Gastrocnemius medialis (tissue), 4 donors: ENCODE measurements around the gene GNAS-AS1.

ENCODE experiments used
- POLR2A ChIP-seq, 2 donors: fragments of 450-650 bp; IDR thresholded peaks; one replicate each; pipeline ENCODE4 v1.6.1; 2017; ENCODE audit warnings: antibody characterized with exemption in 2 of 2, mild to moderate bottlenecking in 2 of 2, moderate library complexity in 2 of 2
- TF ChIP-seq, protein P1 (sequence below), 5 experiments: fragments of 450-650 bp in 3 of 5; fragments of 200-600 bp in 2 of 5; sonication (generic) in 2 of 5; IDR thresholded peaks in 4 of 5; conservative IDR thresholded peaks in 1 of 5; 1 replicate in 4 of 5; 2 replicates in 1 of 5; pipeline ENCODE4 v1.5.1; 2016 to 2019; ENCODE audit warnings: antibody characterized with exemption in 5 of 5, mild to moderate bottlenecking in 3 of 5, moderate library complexity in 3 of 5

DNA sequence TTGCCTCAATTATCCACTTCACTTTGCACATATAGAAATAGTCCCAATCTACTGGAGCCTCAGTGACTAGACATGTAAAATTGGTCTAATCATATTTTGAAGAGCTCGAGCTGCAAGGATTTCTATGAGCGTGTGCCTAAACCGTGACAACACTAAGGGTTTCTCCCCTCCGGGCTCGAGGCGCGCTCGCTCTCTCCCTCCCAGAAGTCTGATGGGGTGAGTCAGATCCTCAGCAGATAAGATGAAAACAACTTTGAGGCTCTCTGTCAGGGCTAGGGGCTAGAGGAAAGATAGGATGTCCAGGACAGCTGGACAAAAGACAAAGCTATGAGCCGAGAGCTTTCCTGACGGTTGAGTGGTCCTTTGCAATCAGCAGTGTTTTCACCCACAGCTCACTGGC is 16.8 kb downstream of the GNAS-AS1 start:
- no peak for TF ChIP-seq POLR2A (IDR thresholded peaks at IDR 0.05)
- TF ChIP-seq, protein P1, sequence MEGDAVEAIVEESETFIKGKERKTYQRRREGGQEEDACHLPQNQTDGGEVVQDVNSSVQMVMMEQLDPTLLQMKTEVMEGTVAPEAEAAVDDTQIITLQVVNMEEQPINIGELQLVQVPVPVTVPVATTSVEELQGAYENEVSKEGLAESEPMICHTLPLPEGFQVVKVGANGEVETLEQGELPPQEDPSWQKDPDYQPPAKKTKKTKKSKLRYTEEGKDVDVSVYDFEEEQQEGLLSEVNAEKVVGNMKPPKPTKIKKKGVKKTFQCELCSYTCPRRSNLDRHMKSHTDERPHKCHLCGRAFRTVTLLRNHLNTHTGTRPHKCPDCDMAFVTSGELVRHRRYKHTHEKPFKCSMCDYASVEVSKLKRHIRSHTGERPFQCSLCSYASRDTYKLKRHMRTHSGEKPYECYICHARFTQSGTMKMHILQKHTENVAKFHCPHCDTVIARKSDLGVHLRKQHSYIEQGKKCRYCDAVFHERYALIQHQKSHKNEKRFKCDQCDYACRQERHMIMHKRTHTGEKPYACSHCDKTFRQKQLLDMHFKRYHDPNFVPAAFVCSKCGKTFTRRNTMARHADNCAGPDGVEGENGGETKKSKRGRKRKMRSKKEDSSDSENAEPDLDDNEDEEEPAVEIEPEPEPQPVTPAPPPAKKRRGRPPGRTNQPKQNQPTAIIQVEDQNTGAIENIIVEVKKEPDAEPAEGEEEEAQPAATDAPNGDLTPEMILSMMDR (IDR thresholded peaks at IDR 0.05 in 4 of 5, conservative IDR thresholded peaks at IDR 0.05 in 1 of 5) = no peak
